Measurements from ENCODE around the gene CXorf49B.
A peak's percentile ranks its signal among the peaks of the same experiment; 100 is the strongest.
"Not testable (repeated sequence)": the region's sequence is repeated elsewhere in the genome, so short reads cannot be mapped to it uniquely, and the experiment has no call there.

Gene CXorf49B

GRCh38 chrX:71763049-71763448 is at the start of gene CXorf49B:
Gene CXorf49B (plus strand): TSS chrX:71763349. CDS start chrX:71763424, 75 bp downstream.
- ATAC-seq = not testable (repeated sequence)

DNA sequence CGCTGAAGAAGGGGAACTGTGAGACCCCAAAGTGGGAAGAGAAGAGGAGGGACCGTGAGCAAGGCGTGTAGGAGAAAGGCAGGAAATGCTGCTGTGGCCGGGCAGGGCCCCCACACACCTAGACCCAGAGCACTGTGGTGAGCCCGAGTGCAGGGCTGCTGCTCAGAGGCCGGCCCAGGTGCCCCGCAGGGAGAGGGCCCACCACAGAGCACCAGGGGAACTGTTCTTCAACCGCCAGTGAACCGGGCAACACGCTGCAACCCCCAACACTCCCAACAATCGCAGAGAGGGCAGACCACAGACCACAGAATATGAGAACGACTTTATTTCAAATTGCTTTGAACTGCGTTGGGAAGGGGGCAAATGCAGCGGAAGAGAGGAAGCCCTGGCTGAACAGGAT is 49.1 kb upstream of the CXorf49B start:
- not testable (repeated sequence) for ATAC-seq

DNA sequence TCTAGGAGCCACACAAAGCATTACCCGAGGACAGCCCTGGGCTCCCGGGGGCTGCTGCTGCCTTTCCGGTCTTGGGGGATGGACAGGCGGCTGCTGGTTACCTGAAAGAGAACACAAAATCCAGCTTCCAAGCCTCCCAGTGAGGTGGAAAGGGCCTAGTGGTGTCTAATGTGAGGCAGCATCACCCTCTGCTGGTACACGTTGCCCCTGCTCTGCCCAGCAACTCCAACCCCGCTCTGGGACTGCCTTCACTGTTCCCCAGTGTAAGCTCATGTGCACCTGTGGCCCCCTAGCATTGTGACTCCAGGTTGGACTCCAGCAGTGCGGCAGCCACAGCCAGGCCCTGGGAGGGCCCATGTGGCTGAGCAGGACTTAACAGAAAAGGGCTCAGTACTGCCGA is 47.6 kb upstream of the CXorf49B start:
- not testable (repeated sequence) for ATAC-seq

DNA sequence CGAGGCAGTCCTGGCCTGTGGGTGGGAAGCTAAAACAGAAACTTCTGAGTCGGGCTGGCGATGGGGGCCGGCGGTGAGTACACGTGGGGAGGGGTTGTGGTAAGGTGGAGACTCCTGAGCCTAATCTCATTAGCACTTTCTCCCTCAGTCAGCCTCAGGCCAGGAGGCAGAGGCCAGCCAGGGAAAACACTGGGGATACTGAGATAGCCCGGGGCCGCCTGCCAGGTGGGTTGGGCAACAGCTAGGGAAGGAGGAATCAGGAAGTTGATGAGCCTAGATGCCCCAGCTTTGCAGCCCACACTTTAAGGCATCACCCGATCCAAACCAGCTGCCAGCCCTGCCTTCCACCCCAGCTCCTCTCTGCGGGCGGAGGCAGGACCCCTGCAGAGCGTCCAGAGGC is 46.8 kb upstream of the CXorf49B start:
- not testable (repeated sequence) for ATAC-seq

GRCh38 chrX:71718185-71718584 is 45.0 kb upstream of the CXorf49B start, which contains the start of gene CXorf49:
Gene CXorf49 (minus strand): TSS chrX:71718285. CDS start chrX:71718151, 134 bp downstream.
- ATAC-seq = not testable (repeated sequence)

DNA sequence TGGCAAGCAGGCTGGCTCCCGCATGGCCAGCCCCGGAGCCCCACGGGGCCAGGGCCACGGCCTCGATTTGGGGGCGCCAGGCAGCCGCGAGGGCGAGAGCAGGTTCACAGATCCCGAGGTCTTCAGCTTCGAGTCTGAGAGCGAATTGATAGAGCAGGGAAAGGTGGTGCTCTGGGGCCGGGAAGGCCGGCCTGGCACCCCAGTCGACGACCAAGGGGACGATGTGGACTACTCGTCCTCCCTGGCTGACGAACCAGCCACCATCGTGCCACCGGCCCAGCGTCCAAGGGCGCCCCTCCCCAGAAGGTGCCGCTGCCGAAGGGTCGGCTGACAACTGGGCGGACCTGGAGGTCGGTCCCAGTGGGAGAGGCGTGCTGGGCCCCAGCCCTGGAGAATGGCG is 44.0 kb upstream of the CXorf49B start:
- ATAC-seq = not testable (repeated sequence)

DNA sequence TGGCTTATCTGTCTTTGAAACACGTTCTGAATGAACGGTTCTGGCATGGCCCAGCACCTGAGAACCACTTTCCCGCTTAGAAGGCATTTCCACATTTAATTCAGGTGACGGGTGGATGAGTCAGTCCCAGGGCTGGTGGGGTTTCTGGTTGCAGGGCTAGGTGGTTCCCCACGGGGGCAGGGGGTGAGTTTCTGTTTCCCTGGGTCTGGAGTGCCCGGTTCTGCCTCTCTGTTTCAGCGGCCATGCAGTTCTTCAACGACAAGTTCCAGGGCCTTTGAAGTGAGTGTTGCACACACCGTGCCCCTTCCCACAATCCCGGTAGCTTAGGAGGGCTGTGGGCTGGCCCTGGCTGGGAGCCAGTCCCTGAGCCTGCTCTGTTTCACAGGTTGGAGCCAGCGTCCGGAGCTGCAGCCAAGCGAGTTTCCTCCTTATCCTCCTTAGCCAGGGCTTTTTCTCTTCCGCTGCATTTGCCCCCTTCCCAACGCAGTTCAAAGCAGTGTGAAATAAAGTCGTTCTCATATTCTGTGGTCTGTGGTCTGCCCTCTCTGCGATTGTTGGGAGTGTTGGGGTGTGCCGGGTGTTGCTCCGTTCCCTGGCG is 42.8 kb upstream of the CXorf49B start:
- ATAC-seq = not testable (repeated sequence)

GRCh38 chrX:71760688-71761281 is 2.4 kb upstream of the CXorf49B start:
- ATAC-seq = not testable (repeated sequence)

DNA sequence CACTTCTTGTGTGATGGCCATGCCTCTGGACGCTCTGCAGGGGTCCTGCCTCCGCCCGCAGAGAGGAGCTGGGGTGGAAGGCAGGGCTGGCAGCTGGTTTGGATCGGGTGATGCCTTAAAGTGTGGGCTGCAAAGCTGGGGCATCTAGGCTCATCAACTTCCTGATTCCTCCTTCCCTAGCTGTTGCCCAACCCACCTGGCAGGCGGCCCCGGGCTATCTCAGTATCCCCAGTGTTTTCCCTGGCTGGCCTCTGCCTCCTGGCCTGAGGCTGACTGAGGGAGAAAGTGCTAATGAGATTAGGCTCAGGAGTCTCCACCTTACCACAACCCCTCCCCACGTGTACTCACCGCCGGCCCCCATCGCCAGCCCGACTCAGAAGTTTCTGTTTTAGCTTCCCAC is 1.7 kb downstream of the CXorf49B start:
- not testable (repeated sequence) for ATAC-seq

DNA sequence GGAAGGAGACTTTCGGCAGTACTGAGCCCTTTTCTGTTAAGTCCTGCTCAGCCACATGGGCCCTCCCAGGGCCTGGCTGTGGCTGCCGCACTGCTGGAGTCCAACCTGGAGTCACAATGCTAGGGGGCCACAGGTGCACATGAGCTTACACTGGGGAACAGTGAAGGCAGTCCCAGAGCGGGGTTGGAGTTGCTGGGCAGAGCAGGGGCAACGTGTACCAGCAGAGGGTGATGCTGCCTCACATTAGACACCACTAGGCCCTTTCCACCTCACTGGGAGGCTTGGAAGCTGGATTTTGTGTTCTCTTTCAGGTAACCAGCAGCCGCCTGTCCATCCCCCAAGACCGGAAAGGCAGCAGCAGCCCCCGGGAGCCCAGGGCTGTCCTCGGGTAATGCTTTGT is 2.5 kb downstream of the CXorf49B start:
- not testable (repeated sequence) for ATAC-seq

GRCh38 chrX:71767134-71767533 is 4.0 kb downstream of the CXorf49B start:
- ATAC-seq = not testable (repeated sequence)

GRCh38 chrX:71778322-71778721 is 15.2 kb downstream of the CXorf49B start:
- not testable (repeated sequence) for ATAC-seq

GRCh38 chrX:71782225-71782949 is 19.2 kb downstream of the CXorf49B start:
- ATAC-seq = peak; percentile 34 to 53

DNA sequence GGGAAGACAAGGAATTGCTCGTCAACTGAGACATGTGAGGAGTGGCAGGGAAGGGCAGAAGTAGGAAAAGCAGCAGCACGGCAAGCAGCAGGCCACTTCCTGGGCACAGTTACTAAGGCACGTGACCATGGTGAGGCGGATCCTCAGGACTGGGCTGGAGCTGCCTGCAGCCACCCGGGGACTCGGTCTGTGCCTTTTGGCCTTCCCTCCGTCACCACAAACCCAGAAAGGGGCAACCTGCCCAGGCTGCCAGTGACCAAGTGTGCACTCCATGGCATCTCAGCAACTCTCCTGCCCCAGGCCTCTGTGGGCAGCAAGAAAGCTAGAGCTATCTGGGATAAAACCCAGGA is 19.8 kb downstream of the CXorf49B start:
- ATAC-seq = peak; percentile 32 to 49

- peak in 1 of 2 donors; percentile 13 for ATAC-seq
Observed at GRCh38 chrX:71783569-71784347, 20.6 kb downstream of the CXorf49B start.

GRCh38 chrX:71784348-71784983 is 21.3 kb downstream of the CXorf49B start:
- ATAC-seq = peak; percentile 46 to 60

DNA sequence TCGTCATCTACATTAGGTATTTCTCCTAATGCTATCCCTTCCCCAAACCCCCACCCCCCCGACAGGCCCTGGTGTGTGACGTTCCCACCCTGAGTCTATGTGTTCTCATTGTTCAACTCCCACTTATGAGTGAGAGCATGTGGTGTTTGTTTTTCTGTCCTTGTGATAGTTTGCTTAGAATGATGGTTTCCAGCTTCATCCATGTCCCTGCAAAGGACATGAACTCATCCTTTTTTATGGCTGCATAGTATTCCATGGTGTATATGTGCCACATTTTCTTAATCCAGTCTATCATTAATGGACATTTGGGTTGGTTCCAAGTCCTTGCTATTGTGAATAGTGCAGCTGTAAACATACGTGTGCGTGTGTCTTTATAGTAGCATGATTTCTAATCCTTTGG is 43.3 kb downstream of the CXorf49B start:
- ATAC-seq = not testable (repeated sequence)

DNA sequence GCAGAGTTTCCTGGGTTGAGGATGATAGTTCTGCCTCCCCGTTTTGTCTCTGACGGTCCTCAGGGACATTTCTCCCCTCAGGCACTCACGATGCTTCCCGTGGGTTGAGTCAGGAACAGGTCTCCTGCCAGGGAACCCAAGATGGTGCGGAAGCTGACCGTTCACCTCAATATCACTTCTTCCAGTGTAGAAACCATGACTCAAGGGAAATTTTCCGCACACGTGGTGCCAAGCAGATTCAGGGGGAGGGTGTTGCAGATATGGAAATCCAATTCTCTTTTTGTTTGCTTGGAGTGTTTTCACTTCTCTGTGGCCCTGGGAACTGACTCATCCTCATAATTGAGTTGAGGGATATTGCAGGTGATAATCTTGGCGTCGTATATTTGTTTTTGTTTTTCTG is 46.7 kb downstream of the CXorf49B start:
- ATAC-seq = no peak

DNA sequence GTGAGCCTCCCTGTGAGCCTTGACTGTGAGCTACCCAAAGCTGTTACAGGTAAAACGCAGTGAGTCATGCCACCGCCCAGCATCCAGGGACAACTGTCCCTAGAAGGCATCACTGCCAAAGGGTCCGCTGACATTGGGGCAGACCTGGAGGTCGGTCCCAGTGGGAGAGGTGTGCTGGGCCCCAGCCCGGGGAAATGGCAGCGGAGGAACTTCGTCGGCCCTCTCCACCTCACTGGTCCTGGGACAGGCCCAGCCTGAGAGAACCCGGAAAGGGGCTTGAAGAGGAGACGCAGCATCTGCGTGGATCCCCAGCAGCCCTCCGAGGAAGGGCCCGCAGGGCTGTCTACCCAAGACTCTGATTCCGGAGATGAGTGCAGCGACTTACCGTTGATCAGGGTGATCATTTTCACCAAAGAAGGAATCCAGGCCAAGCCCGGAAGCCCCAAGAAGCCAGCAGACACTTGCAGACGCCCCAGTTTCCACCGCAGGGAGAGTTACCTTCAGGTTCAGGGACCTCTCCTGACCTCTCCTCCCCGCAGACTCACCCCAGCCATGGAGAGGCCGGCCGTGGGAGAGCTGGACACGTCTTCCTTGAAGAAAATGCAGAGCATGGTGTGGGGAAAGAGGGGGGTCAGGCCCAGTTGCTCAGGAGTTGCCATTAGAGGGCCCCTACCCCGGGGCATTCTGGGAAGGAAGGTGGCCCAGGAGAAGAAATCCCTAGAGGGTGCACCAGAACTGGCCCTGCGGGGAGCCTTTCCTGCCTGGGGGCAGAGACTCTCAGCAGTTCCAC is 51.2 kb downstream of the CXorf49B start:
- no peak for ATAC-seq

GRCh38 chrX:71815121-71815905 is 52.2 kb downstream of the CXorf49B start:
- ATAC-seq = no peak

- ATAC-seq = no peak
Observed at GRCh38 chrX:71815906-71816156, 52.7 kb downstream of the CXorf49B start.

All from activated CD4-positive, CD25-positive, alpha-beta regulatory T cell treated with anti-CD3 and anti-CD28 coated beads, Interleukin-2, amount 50 U/mL, for 24 hours (primary cell).